HG03378 (cell line): ENCODE data around the gene BSDC1.
"Not testable (repeated sequence)": the region's sequence is repeated elsewhere in the genome, so short reads cannot be mapped to it uniquely, and the experiment has no call there.

Source experiments
- ATAC-seq: cut with Tn5 transposase; IDR thresholded peaks from one replicate; pipeline ENCODE4 v1.9.1; 2021; ENCODE audit warnings: mild to moderate bottlenecking, moderate library complexity; ENCODE audit not compliant: unreplicated experiment

BSDC1 gene

DNA sequence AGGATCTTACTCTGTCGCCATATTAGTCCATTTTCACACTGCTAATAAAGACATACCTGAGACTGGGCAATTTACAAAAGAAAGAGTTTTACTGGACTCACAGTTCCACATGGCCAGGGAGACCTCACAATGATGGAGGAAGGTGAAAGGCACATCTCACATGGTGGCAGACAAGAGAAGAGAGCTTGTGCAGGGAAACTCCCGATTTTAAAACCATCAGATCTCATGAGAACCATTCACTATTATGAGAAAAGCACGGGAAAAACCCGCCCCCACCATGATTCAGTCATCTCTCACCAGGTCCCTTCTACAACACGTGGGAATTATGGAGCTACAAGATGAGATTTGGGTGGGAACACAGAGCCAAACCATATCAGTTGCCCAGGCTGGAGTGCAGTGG lies 2.3 kb upstream of the BSDC1 start:
- ATAC-seq = not testable (repeated sequence)

DNA sequence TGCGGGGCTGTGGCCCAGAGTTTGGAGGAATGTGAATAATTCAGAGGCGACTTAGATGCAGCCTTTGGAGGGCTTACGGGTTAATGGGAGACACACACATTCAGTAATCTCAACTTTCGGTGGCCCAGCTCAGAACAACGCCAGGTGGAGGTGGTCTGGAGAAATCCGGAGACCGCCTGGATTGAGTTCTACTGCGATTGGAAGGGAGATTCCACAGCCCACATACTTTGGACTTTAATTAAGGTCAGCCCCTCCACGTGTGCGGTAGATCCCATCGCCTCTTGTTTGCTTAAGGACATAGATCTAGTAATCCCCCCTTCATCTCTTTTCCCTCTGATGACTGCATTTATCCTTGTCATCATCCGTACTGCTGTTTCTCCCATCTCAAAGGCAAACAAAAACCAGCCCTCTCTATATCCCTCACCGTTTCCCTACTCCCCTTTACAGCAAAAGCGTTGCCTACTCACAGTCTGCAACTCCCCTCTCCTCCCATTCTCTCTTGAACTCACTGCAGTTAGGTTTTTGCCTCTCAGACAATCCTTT lies 720 bp upstream of the BSDC1 start:
- ATAC-seq = peak; percentile 13

GRCh38 chr1:32393832-32394140 lies 455 bp downstream of the BSDC1 start:
- ATAC-seq = no peak

GRCh38 chr1:32393136-32393535 lies 1.1 kb downstream of the BSDC1 start:
- ATAC-seq = no peak

- ATAC-seq = no peak
Observed at GRCh38 chr1:32392325-32392724, 1.9 kb downstream of the BSDC1 start.

DNA sequence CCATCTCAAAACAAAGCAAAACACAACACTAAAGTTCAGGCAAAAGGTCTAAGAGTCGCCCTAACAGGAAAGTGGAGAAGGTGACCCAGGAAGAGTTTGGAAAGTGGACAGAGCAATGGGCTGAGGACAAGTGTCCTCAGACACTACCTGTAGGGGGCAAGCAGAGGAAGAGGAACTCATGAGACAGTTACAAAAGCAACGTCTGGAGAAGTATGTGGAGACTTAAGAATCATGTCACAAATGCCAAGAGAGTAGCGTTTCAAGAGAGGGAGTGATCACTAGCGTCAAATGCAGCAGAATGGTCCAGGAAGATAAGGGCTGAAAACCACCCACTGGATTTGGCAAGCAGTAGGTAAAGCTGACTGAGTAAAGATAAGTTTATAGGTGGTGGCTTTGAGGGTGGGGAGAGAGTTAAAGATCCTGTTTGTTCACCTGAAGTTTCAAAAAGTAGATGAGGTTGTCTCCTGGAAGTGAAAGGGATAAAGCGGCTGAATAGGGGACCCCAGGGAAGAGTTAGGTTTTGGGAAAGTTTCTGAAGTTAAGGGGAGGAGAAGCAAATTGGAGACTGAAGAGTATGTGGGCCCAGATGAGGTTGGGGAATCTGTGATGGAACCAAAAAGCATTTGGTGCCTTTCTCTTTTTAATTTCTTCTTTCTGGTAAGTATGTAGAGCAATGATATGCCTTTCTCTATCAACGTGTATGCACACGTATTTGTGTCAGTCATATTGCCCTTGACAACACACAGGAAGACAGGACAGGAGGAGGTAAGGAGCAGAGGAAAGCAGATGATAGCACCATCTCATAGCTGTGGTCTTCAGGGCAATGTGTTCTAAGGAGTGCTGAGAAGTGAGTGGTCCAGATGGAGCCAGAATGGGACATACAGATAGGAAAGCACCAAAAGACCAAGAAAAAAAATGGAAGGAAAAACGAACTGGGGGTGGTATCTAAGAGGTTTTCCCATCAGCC lies 3.1 kb downstream of the BSDC1 start:
- no peak for ATAC-seq

GRCh38 chr1:32388641-32389040 lies 5.6 kb downstream of the BSDC1 start:
- ATAC-seq = no peak

DNA sequence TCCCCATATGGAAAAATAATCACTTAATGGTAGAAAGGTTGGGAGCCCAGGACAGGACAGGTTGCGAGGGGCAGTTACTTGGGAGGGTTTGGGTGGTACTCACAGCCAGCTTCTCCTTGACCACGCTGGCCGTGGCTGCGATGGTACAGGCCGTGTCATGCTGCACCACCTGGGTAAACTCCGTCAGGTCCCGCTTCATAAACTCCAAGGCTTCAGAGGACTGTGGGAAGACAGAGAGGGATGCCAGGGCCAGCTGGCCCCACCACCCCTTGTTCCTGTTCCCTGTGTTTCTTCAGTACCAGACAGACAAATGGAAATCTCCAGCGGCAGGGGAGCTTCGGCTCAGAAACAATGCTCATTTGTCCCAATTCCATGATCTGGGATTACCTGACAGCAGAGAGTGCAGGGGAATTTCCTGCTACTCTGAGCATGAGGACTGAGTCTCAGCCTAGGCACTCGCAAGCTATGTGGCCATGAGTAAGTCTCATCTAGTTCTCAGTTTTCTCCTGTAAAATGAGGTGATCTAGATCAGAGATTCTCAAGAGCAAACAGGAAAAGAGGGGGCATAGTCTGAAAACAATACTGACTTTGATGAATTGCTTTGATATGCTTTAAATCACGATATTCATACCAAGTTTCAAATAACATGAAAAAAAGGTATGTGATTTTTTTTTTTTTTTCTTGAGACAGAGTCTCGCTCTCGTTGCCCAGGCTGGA lies 7.4 kb downstream of the BSDC1 start:
- no peak for ATAC-seq

GRCh38 chr1:32380057-32380456 lies 14.2 kb downstream of the BSDC1 start:
- no peak for ATAC-seq

- ATAC-seq = no peak
Observed at GRCh38 chr1:32377541-32378220, 16.6 kb downstream of the BSDC1 start.

DNA sequence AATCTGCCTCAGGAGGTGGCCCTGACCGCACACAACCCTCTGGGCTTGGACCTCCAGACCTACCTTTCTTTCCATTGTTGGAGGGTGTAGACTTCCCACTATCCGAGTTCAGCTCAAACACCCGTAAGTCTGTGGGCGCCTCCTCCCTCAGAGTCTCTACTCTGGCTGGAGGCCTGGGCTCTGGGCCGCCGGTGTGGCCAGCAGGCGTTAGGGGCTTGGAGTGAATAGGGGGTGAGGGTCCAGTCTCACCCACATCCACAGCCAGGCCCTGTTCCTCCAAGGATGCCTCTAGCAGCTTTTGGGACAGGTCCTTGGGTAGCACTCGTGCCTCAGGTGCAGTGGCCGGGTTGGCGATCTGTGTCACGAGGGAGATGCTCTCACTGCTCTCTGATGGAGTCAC lies 18.0 kb downstream of the BSDC1 start:
- no peak for ATAC-seq

- no peak for ATAC-seq
Observed at GRCh38 chr1:32373996-32374592, 20.1 kb downstream of the BSDC1 start.

GRCh38 chr1:32372149-32372756 lies 22.0 kb downstream of the BSDC1 start:
- no peak for ATAC-seq

DNA sequence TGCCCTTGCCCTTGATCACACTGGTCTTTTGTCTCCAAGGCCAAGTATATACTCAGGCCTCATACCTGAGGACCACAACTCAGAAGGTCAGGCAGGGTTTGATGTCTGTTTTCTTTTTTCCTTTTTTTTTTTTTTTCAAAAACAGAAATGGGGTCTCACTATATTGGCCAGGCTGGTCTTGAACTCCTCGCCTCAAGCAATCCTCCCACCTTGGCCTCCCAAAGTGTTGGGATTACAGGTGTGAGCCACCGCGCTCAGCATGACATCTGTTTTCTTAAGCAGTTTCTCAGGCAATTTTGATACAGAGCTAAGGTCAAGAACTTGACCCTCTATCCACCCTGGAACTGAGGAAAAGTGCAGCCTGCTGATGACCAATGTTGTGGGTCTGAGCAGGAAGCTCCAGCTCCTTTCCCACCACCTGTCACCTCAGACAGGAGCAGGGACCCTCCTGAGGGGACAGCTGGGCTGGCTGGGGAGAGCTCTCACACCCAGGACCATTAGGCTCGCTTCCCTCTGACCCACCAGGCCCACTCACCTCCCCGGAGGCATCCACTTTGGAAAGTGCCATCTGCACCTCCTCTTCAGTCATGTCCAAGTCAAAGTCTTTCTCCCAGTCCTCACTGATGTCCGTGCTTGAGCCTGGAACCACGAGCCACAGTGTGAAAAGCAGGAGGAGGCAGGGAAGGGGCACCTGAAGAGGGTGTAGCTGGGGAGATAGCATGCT lies 26.2 kb downstream of the BSDC1 start:
- ATAC-seq = no peak

GRCh38 chr1:32365445-32365844 lies 28.8 kb downstream of the BSDC1 start:
- no peak for ATAC-seq

- ATAC-seq = no peak
Observed at GRCh38 chr1:32364836-32365235, 29.4 kb downstream of the BSDC1 start.

DNA sequence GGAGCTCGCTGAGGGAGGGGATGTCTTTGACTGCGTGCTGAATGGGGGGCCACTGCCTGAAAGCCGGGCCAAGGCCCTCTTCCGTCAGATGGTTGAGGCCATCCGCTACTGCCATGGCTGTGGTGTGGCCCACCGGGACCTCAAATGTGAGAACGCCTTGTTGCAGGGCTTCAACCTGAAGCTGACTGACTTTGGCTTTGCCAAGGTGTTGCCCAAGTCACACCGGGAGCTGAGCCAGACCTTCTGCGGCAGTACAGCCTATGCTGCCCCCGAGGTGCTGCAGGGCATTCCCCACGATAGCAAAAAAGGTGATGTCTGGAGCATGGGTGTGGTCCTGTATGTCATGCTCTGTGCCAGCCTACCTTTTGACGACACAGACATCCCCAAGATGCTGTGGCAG lies 30.5 kb downstream of the BSDC1 start:
- ATAC-seq = no peak

DNA sequence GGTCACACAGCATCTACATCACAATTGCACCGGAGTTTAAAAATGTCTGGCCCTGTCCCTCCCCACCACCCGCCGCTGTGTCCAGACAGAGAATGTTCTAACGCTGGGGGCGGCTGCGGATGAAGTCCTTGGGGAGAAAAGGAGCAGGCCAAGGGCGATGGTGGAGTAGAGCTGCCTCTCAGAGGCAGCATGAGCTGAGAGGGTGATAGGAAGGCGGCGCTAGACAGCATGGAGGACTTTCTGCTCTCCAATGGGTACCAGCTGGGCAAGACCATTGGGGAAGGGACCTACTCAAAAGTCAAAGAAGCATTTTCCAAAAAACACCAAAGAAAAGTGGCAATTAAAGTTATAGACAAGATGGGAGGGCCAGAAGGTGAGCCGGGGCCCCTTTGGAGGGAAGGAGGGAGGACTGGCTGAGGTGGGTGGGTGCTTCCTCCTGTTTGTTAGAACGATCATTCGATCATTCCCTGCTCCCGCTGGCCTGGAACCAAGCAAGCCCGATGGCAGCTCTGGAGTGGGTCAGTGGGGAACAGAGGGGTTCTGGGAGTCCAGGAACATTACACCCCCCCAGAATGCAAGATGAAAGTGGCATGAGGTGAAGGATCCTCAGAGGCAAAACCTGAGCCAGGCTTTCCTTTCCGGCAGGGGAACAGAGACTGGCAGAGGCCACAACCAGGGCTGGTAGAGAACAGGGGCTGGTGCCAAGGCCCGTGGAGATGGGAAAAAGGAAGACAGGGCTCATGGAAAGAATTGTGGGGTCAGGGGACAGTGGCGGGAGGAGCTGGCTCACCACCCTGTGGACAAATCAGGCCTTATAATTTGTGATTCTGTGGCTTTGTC lies 31.5 kb downstream of the BSDC1 start, which contains the start of the genes FAM229A and TSSK3:
FAM229A (minus strand) TSS at position 12 of the 840 bp plus-strand sequence. CDS start 394 bp downstream, outside the sequence.
TSSK3 (plus strand) TSS at position 66 of the 840 bp plus-strand sequence; CDS start at position 229, 163 bp downstream.
- ATAC-seq = no peak
